Coronary artery (tissue), 2 donors: ENCODE results near the gene CTSG.
"Not testable (repeated sequence)": the region's sequence is repeated elsewhere in the genome, so short reads cannot be mapped to it uniquely, and the experiment has no call there.

Experiments used
- DNase-seq: peaks from one replicate; pipeline ENCODE4 v3.0.0-alpha.2; 2017; ENCODE audit warnings: low spot score
- H3K27ac ChIP-seq, 2 donors: fragments of 200-600 bp; sonication (generic); one replicate each; pipeline ENCODE4 v1.5.1; 2016 to 2019
- H3K4me3 ChIP-seq: fragments of 200-600 bp; sonication (generic); 2 replicates; pipeline ENCODE4 v1.5.1; 2016; ENCODE audit warnings: mild to moderate bottlenecking, moderate library complexity
- CTCF ChIP-seq: fragments of 200-600 bp; sonication (generic); IDR thresholded peaks from one replicate; pipeline ENCODE4 v1.5.1; 2019; ENCODE audit warnings: antibody characterized with exemption

The CTSG gene

GRCh38 chr14:24607081-24607480 is 31.0 kb upstream of the CTSG start:
- DNase-seq, result no peak
- no peak for TF ChIP-seq CTCF
- H3K27ac ChIP-seq, result no peak overlapping the region
- no peak overlapping the region for H3K4me3 ChIP-seq

GRCh38 chr14:24606297-24606696 is 30.2 kb upstream of the CTSG start:
- no peak overlapping the region for H3K27ac ChIP-seq
- no peak overlapping the region for H3K4me3 ChIP-seq
- DNase-seq, result no peak
- TF ChIP-seq CTCF, result no peak

GRCh38 chr14:24605435-24606190 is 29.6 kb upstream of the CTSG start:
- Histone ChIP-seq H3K27ac (no peak overlapping the region), H3K4me3 (no peak overlapping the region)
- no peak for TF ChIP-seq CTCF
- DNase-seq, result no peak

- TF ChIP-seq CTCF, result no peak
Observed at GRCh38 chr14:24597403-24597802, 21.4 kb upstream of the CTSG start.

GRCh38 chr14:24595073-24595808 is 19.2 kb upstream of the CTSG start:
- no peak for TF ChIP-seq CTCF
- Histone ChIP-seq H3K27ac (no peak overlapping the region), H3K4me3 (no peak overlapping the region)
- DNase-seq, result no peak

More at GRCh38 chr14:24597403-24597802, 21.4 kb upstream of the CTSG start:
- Histone ChIP-seq H3K27ac (no peak overlapping the region), H3K4me3 (no peak overlapping the region)
- DNase-seq, result no peak

GRCh38 chr14:24591004-24591403 is 15.0 kb upstream of the CTSG start:
- DNase-seq, result not testable (repeated sequence)

GRCh38 chr14:24584402-24584801 is 8.4 kb upstream of the CTSG start:
- H3K27ac ChIP-seq, H3K4me3 ChIP-seq, DNase-seq: not testable (repeated sequence)

More at GRCh38 chr14:24591004-24591403, 15.0 kb upstream of the CTSG start:
- H3K27ac ChIP-seq, H3K4me3 ChIP-seq: not testable (repeated sequence)

- Histone ChIP-seq H3K27ac (no peak overlapping the region), H3K4me3 (no peak overlapping the region)
- TF ChIP-seq CTCF, result no peak
- no peak for DNase-seq
Observed at GRCh38 chr14:24578558-24578957, 2.5 kb upstream of the CTSG start.
